A549 (cell line): Measurements from ENCODE around the gene EPHA5.

Experiments
- CTCF ChIP-seq: fragments of >200 bp; sonication (Bioruptor Twin); formaldehyde crosslinking; IDR thresholded peaks from 3 replicates; pipeline ENCODE4 v1.5.1; 2016
- MAFK ChIP-seq: fragments of 450-650 bp; IDR thresholded peaks from 2 replicates; pipeline ENCODE4 v1.6.1; 2014; ENCODE audit not compliant: partially characterized antibody
- MAZ ChIP-seq: fragments of 150-350 bp; IDR thresholded peaks from 2 replicates; pipeline ENCODE4 v1.6.1; 2014; ENCODE audit warnings: antibody characterized with exemption, low read depth, low read length, borderline replicate concordance
- NFE2L2 ChIP-seq: fragments of 150-350 bp; conservative IDR thresholded peaks from 2 replicates; pipeline ENCODE4 v1.6.1; 2014; ENCODE audit warnings: low read length
- POLR2A ChIP-seq: IDR thresholded peaks from 2 replicates; pipeline ENCODE4 v1.6.1; 2012; ENCODE audit warnings: mild to moderate bottlenecking, low read length
- RAD21 ChIP-seq, 2 experiments: fragments of >200 bp in 1 of 2; sonication (Bioruptor Twin) in 1 of 2; formaldehyde crosslinking in 1 of 2; IDR thresholded peaks in 1 of 2; conservative IDR thresholded peaks in 1 of 2; 2 replicates in 1 of 2; 3 replicates in 1 of 2; pipeline ENCODE4 v1.6.1; 2012 to 2018; ENCODE audit warnings: inconsistent platforms in 1 of 2
- RCOR1 ChIP-seq: fragments of 150-350 bp; IDR thresholded peaks from 2 replicates; pipeline ENCODE4 v1.6.1; 2014; ENCODE audit warnings: antibody characterized with exemption, low read length, low read depth
- REST ChIP-seq: fragments of 200-600 bp; sonication (generic); IDR thresholded peaks from 2 replicates; pipeline ENCODE4 v1.6.1; 2016; ENCODE audit warnings: antibody characterized with exemption, mild to moderate bottlenecking, moderate library complexity
- RFX5 ChIP-seq: fragments of 450-650 bp; IDR thresholded peaks from 2 replicates; pipeline ENCODE4 v1.7.1; 2014; ENCODE audit warnings: antibody characterized with exemption, mild to moderate bottlenecking, moderate library complexity
- SREBF2 ChIP-seq: fragments of 450-650 bp; IDR thresholded peaks from 2 replicates; pipeline ENCODE4 v1.6.1; 2014; ENCODE audit warnings: mild to moderate bottlenecking, moderate library complexity
- ZC3H11A ChIP-seq: fragments of 450-650 bp; IDR thresholded peaks from 2 replicates; pipeline ENCODE4 v1.6.1; 2014; ENCODE audit warnings: antibody characterized with exemption, mild to moderate bottlenecking
- TF ChIP-seq, protein P1 (sequence below): IDR thresholded peaks from 2 replicates; pipeline ENCODE4 v1.6.1; 2012; ENCODE audit warnings: low read depth, borderline replicate concordance
- TF ChIP-seq, protein P2 (sequence below): fragments of 250-450 bp; sonication (Bioruptor Pico); IDR thresholded peaks from 2 replicates; pipeline ENCODE4 v1.5.0; 2021; ENCODE audit warnings: mild to moderate bottlenecking, moderate library complexity, borderline replicate concordance

GRCh38 chr4:65719635-65720034, 49.3 kb upstream of the EPHA5 start:
- TF ChIP-seq RAD21 (conservative IDR thresholded peaks at IDR 0.05 in 1 of 2, IDR thresholded peaks at IDR 0.05 in 1 of 2) (no peak), CTCF (no peak), MAFK (no peak), MAZ (no peak), POLR2A (no peak), NFE2L2 (no peak), RFX5 (no peak), SREBF2 (no peak), REST (no peak), RCOR1 (no peak), ZC3H11A (no peak)
- TF ChIP-seq, protein P1, sequence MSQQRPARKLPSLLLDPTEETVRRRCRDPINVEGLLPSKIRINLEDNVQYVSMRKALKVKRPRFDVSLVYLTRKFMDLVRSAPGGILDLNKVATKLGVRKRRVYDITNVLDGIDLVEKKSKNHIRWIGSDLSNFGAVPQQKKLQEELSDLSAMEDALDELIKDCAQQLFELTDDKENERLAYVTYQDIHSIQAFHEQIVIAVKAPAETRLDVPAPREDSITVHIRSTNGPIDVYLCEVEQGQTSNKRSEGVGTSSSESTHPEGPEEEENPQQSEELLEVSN, result no peak
- TF ChIP-seq, protein P2, sequence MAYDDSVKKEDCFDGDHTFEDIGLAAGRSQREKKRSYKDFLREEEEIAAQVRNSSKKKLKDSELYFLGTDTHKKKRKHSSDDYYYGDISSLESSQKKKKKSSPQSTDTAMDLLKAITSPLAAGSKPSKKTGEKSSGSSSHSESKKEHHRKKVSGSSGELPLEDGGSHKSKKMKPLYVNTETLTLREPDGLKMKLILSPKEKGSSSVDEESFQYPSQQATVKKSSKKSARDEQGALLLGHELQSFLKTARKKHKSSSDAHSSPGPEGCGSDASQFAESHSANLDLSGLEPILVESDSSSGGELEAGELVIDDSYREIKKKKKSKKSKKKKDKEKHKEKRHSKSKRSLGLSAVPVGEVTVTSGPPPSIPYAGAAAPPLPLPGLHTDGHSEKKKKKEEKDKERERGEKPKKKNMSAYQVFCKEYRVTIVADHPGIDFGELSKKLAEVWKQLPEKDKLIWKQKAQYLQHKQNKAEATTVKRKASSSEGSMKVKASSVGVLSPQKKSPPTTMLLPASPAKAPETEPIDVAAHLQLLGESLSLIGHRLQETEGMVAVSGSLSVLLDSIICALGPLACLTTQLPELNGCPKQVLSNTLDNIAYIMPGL, result no peak
